Measurements from ENCODE around the gene CARD10.

GRCh38 chr22:37562049-37562875 is 43.0 kb upstream of the CARD10 start:
- TF ChIP-seq MAX (IDR thresholded peaks at IDR 0.05; ENCODE audit: low read depth): no peak
- TF ChIP-seq CTCF (IDR thresholded peaks at IDR 0.05): no peak
- no peak for TF ChIP-seq YY1 (IDR thresholded peaks at IDR 0.05; ENCODE audit: low read depth)
- TF ChIP-seq SIN3A (IDR thresholded peaks at IDR 0.05; ENCODE audit: borderline replicate concordance, low read depth, low read length): no peak
- TF ChIP-seq POLR2AphosphoS5 (IDR thresholded peaks at IDR 0.05; ENCODE audit: low read depth, low read length): no peak
- TF ChIP-seq IRF3 (IDR thresholded peaks at IDR 0.05; ENCODE audit: low read depth, low read length): no peak
- TF ChIP-seq EZH2phosphoT487 (IDR thresholded peaks at IDR 0.05; ENCODE audit: borderline replicate concordance, low read depth): no peak
- TF ChIP-seq RAD21 (IDR thresholded peaks at IDR 0.05; ENCODE audit: low read length): no peak

Data from SK-N-SH (cell line).